GM12878 (cell line): ENCODE measurements around the gene SCP2. TPM values are rescaled to one million over a fixed set of nuclear protein-coding genes. Genes with fewer than 3 reads are reported as not detected.

ENCODE experiments used
- ATAC-seq: fragments of 200-7000 bp; cut with Tn5 transposase; 3 replicates; pipeline ENCODE4 v1.9.1; 2020; ENCODE audit warnings: mild to moderate bottlenecking, moderate library complexity
- BruUV-seq: library from RNA; stranded (reverse); fragments of 400-500 nt; replicated peaks from 2 replicates; lab custom pipeline; 2021; lab: Mats Ljungman, UMichigan
- CTCF ChIA-PET: fragments of 300-600 bp; sonication (Branson Sonifier 250); formaldehyde crosslinking; extraction: SDS; loops from one replicate; lab custom pipeline; 2021; ENCODE audit warnings: inconsistent platforms; lab: Yijun Ruan, JAX
- POLR2A ChIA-PET: fragments of 350-600 bp; formaldehyde crosslinking; extraction: SDS; loops from one replicate; lab custom pipeline; 2021; ENCODE audit warnings: inconsistent platforms; lab: Charles Lee
- RAD21 ChIA-PET: fragments of 300-600 bp; sonication (Branson Sonifier 250); formaldehyde crosslinking; loops from one replicate; lab custom pipeline; 2023; ENCODE audit warnings: antibody characterized with exemption; ENCODE audit not compliant: unreplicated experiment; lab: Charles Lee
- SMC1A ChIA-PET: fragments of 300-600 bp; sonication (Branson Sonifier 250); formaldehyde crosslinking; loops from one replicate; lab custom pipeline; 2023; ENCODE audit not compliant: unreplicated experiment, uncharacterized antibody; lab: Charles Lee
- DNase-seq: peaks from one replicate; pipeline ENCODE4 v3.0.0-alpha.2; 2011; ENCODE audit warnings: low read depth, low spot score
- FAIRE-seq: peaks from 3 replicates; lab custom pipeline; 2011; peaks lifted over from hg19 to GRCh38; lab: Jason Lieb, UNC
- H2AFZ ChIP-seq: 2 replicates; pipeline ENCODE4 v1.6.0; 2011; ENCODE audit warnings: low read depth, low read length, control low read depth; ENCODE audit not compliant: control insufficient read depth
- H3K27ac ChIP-seq: 2 replicates; pipeline ENCODE4 v1.5.1; 2011; ENCODE audit warnings: control low read depth; ENCODE audit not compliant: control insufficient read depth, insufficient read depth
- H3K27me3 ChIP-seq, 2 experiments: replicated peaks in 1 of 2; 2 replicates each; pipeline versions ENCODE4 v1.6.0 to v1.6.1; 2011; ENCODE audit warnings: low read length in 1 of 2; ENCODE audit not compliant: control insufficient read depth in 2 of 2, insufficient read depth in 2 of 2
- H3K36me3 ChIP-seq, 2 experiments: 2 replicates each; pipeline ENCODE4 v1.5.1; 2011; ENCODE audit warnings: low read length in 1 of 2; ENCODE audit not compliant: control insufficient read depth in 2 of 2, insufficient read depth in 2 of 2
- H3K4me1 ChIP-seq: 2 replicates; pipeline ENCODE4 v1.6.1; 2011; ENCODE audit warnings: mild to moderate bottlenecking, low read length, moderate library complexity, mixed read lengths; ENCODE audit not compliant: control insufficient read depth, insufficient read depth
- H3K4me2 ChIP-seq: 2 replicates; pipeline ENCODE4 v1.6.0; 2011; ENCODE audit warnings: control low read depth; ENCODE audit not compliant: control insufficient read depth, insufficient read depth
- H3K4me3 ChIP-seq: fragments of 200-600 bp; sonication (generic); 2 replicates; pipeline ENCODE4 v1.5.1; 2016
- H3K79me2 ChIP-seq: 2 replicates; pipeline ENCODE4 v1.6.0; 2011; ENCODE audit warnings: low read length; ENCODE audit not compliant: control insufficient read depth, insufficient read depth
- H3K9ac ChIP-seq: 2 replicates; pipeline ENCODE4 v1.8.0; 2011; ENCODE audit warnings: low read length, control low read depth, mixed read lengths; ENCODE audit not compliant: control insufficient read depth, insufficient read depth
- H3K9me3 ChIP-seq: replicated peaks from 3 replicates; pipeline ENCODE4 v1.5.1; 2011; ENCODE audit warnings: mild to moderate bottlenecking, low read length; ENCODE audit not compliant: control insufficient read depth, insufficient read depth
- H4K20me1 ChIP-seq: 2 replicates; pipeline ENCODE4 v1.6.0; 2011; ENCODE audit not compliant: control insufficient read depth, insufficient read depth
- CBX3 ChIP-seq: fragments of 200-600 bp; sonication (generic); IDR thresholded peaks from 2 replicates; pipeline ENCODE4 v1.6.1; 2016; ENCODE audit warnings: low read depth, borderline replicate concordance
- EZH2 ChIP-seq: IDR thresholded peaks from 2 replicates; pipeline ENCODE4 v1.6.1; 2012; ENCODE audit warnings: low read depth, mild to moderate bottlenecking, control low read depth, inconsistent platforms, low read length, borderline replicate concordance; ENCODE audit not compliant: control insufficient read depth
- HDAC6 ChIP-seq: fragments of 200-600 bp; sonication (generic); IDR thresholded peaks from one replicate; pipeline ENCODE4 v1.8.0; 2017; ENCODE audit warnings: antibody characterized with exemption; ENCODE audit not compliant: unreplicated experiment
- JUND ChIP-seq: IDR thresholded peaks from 2 replicates; pipeline ENCODE4 v1.6.1; 2012; ENCODE audit warnings: low read depth, mild to moderate bottlenecking, low read length, improper control_type of control experiment, moderate library complexity
- NFYA ChIP-seq: IDR thresholded peaks from 2 replicates; pipeline ENCODE4 v1.6.1; 2011; ENCODE audit warnings: low read depth, mild to moderate bottlenecking, low read length, improper control_type of control experiment, borderline replicate concordance
- POLR2A ChIP-seq: IDR thresholded peaks from 2 replicates; pipeline ENCODE4 v1.6.1; 2011; ENCODE audit warnings: low read depth, mild to moderate bottlenecking, low read length
- RB1 ChIP-seq: fragments of 450-650 bp; formaldehyde crosslinking; IDR thresholded peaks from 2 replicates; pipeline ENCODE4 v1.6.1; 2017; ENCODE audit warnings: mild to moderate bottlenecking, borderline replicate concordance
- RCOR1 ChIP-seq: conservative IDR thresholded peaks from 2 replicates; pipeline ENCODE4 v1.6.1; 2012; ENCODE audit warnings: low read depth, low read length, improper control_type of control experiment
- RELA ChIP-seq: fragments of 450-650 bp; IDR thresholded peaks from 2 replicates; pipeline ENCODE4 v1.8.0; 2014; ENCODE audit warnings: borderline replicate concordance; ENCODE audit not compliant: partially characterized antibody
- SIX5 ChIP-seq: IDR thresholded peaks from 2 replicates; pipeline ENCODE4 v1.6.1; 2011; ENCODE audit warnings: mild to moderate bottlenecking, low read depth, low read length, moderate library complexity; ENCODE audit not compliant: severe bottlenecking
- SMARCA5 ChIP-seq: fragments of 450-650 bp; IDR thresholded peaks from 2 replicates; pipeline ENCODE4 v1.6.1; 2017; ENCODE audit warnings: mild to moderate bottlenecking
- SPI1 ChIP-seq: IDR thresholded peaks from 2 replicates; pipeline ENCODE4 v1.6.1; 2011; ENCODE audit warnings: low read depth, mild to moderate bottlenecking, low read length, moderate library complexity, borderline replicate concordance; ENCODE audit not compliant: insufficient read depth
- SREBF1 ChIP-seq: IDR thresholded peaks from 2 replicates; pipeline ENCODE4 v1.6.1; 2012; ENCODE audit warnings: mild to moderate bottlenecking, low read length
- STAT1 ChIP-seq: fragments of 450-650 bp; conservative IDR thresholded peaks from 2 replicates; pipeline ENCODE4 v1.6.1; 2014; ENCODE audit warnings: antibody characterized with exemption, mild to moderate bottlenecking
- TAF1 ChIP-seq: IDR thresholded peaks from 2 replicates; pipeline ENCODE4 v1.6.1; 2011; ENCODE audit warnings: mild to moderate bottlenecking, low read depth, low read length, borderline replicate concordance
- TARDBP ChIP-seq: IDR thresholded peaks from 2 replicates; pipeline ENCODE4 v1.6.1; 2016; ENCODE audit warnings: borderline replicate concordance
- USF1 ChIP-seq: IDR thresholded peaks from 2 replicates; pipeline ENCODE4 v1.6.1; 2011; ENCODE audit warnings: borderline replicate concordance, low read depth, mild to moderate bottlenecking, moderate library complexity, mixed read lengths, low read length; ENCODE audit not compliant: insufficient read depth; ENCODE audit errors: extremely low read length
- ZNF24 ChIP-seq: fragments of 450-650 bp; IDR thresholded peaks from 2 replicates; pipeline ENCODE4 v1.6.1; 2017; ENCODE audit warnings: antibody characterized with exemption, mild to moderate bottlenecking
- WGBS: methylation state at CpG from one replicate; pipeline ENCODE4 v1.1.6; 2016; ENCODE audit warnings: low lambda C conversion rate; ENCODE audit not compliant: insufficient replicate concordance, insufficient coverage; ENCODE audit errors: missing lambda C conversion rate; 5-methylcytosine and 5-hydroxymethylcytosine counted together
- in situ Hi-C: fragments of 300-500 bp; cut with MboI; formaldehyde crosslinking; loops from 9 replicates; pipeline ENCODE4 v1.14.3; 2018; ENCODE audit warnings: mixed read lengths
- intact Hi-C: fragments of 100-400 bp; cut with micrococcal nuclease; formaldehyde crosslinking; loops from one replicate; pipeline ENCODE4 v1.14.2; 2022; ENCODE audit not compliant: unreplicated experiment
- polyA plus RNA-seq, 11 experiments: library from polyadenylated mRNA; depleted of rRNA in 4 of 11; unstranded in 6 of 11; stranded (reverse) in 5 of 11; fragments of >200 nt; fragmentation: Nextera tagmentation in 4 of 11; fragmentation: Illumina TruSeq in 1 of 11; extraction: Ambion mirVana in 4 of 11; extraction: Trizol in 1 of 11; gene quantifications; 1 replicate in 1 of 11; 2 replicates in 10 of 11; pipeline versions ENCODE4 v1.2.1 to v1.2.3, GENCODE V29; 2011 to 2016; ENCODE audit warnings: inconsistent platforms in 2 of 11, missing spikeins in 2 of 11, low read depth in 1 of 11
- total RNA-seq, 4 experiments: library from RNA; depleted of rRNA in 3 of 4; stranded (reverse); fragments of >200 nt in 3 of 4; fragmentation: Illumina TruSeq in 1 of 4; extraction: Trizol in 1 of 4; gene quantifications; 2 replicates each; pipeline versions ENCODE4 v1.2.1 to v1.2.3, GENCODE V29; 2013 to 2021
- TF ChIP-seq, protein P1 (sequence below): fragments of 450-650 bp; conservative IDR thresholded peaks from 2 replicates; pipeline ENCODE4 v1.6.1; 2017; ENCODE audit warnings: mild to moderate bottlenecking, moderate library complexity
- TF ChIP-seq, protein P2 (sequence below): IDR thresholded peaks from 2 replicates; pipeline ENCODE4 v1.6.1; 2012; ENCODE audit warnings: mild to moderate bottlenecking, low read depth, low read length

Gene SCP2
- total and polyA plus RNA-seq, 10 of the 15 experiments (the other 5 are each of a cell fraction or from before 2014, with no cell fraction given), result 74.3 to 327 (median 127) TPM

GRCh38 chr1:52963101-52963500 lies 36.0 kb downstream of the SCP2 start (continued):
- no peak for TF ChIP-seq TAF1
- no peak for TF ChIP-seq TARDBP
- no peak for TF ChIP-seq STAT1
- TF ChIP-seq HDAC6, result no peak
- no peak for TF ChIP-seq USF1
- TF ChIP-seq EZH2, result no peak

DNA sequence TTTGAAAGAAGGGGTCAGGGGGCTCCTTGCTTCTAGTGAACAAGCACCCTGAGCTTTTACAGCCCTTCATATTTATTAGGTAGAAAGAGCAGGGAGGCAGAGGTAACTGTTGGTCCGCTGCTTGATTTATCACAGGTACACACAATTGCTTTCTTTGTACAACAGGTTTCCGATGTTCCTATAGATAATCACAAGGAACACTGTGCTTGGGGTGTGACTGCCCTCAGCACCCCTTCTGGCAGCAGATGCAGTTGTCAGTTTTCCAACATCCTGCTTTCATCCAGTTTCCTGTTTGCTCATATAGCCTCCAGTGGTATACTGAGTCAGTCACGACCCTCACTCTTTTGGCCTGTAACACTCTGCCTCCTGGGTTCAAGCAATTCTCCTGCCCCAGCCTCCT lies 40.6 kb downstream of the SCP2 start:
- H3K9me3 ChIP-seq, result no peaks in the 10 kb centered on the region
- H3K36me3 ChIP-seq, result no peaks in the 10 kb centered on the region
- SMC1A ChIA-PET, result no interaction called here
- no peak overlapping the region for H3K4me3 ChIP-seq
- H3K27me3 ChIP-seq, result no peaks in the 10 kb centered on the region
- no peaks in the 10 kb centered on the region for H3K79me2 ChIP-seq
- RAD21 ChIA-PET, result no interaction called here
- POLR2A ChIA-PET, result no interaction called here
- no peak overlapping the region for H2AFZ ChIP-seq
- FAIRE-seq (no peak), DNase-seq (no peak), ATAC-seq (no peak)
- H3K4me1 ChIP-seq, result no peaks in the 10 kb centered on the region
- H4K20me1 ChIP-seq, result no peaks in the 10 kb centered on the region
- WGBS, result 78% methylated on average over 3 of the region's 3 CpGs
- no TSS peak for BruUV-seq
- no peak overlapping the region for H3K4me2 ChIP-seq
- H3K27ac ChIP-seq, result no peak overlapping the region
- H3K9ac ChIP-seq, result no peak overlapping the region
- intact Hi-C loops (no loop called here), in situ Hi-C loops (no loop called here)
- CTCF ChIA-PET, result interaction anchor here (0.8 kb wide), 1 partner anchor 46 kb away, joined by 3 read pairs; the partner anchor contains the start of gene ECHDC2
- TF ChIP-seq CBX3, result no peak
- TF ChIP-seq RB1, result no peak
- TF ChIP-seq JUND, result no peak
- TF ChIP-seq RCOR1, result no peak
- TF ChIP-seq POLR2A, result no peak
- no peak for TF ChIP-seq SPI1
- TF ChIP-seq, protein P1, sequence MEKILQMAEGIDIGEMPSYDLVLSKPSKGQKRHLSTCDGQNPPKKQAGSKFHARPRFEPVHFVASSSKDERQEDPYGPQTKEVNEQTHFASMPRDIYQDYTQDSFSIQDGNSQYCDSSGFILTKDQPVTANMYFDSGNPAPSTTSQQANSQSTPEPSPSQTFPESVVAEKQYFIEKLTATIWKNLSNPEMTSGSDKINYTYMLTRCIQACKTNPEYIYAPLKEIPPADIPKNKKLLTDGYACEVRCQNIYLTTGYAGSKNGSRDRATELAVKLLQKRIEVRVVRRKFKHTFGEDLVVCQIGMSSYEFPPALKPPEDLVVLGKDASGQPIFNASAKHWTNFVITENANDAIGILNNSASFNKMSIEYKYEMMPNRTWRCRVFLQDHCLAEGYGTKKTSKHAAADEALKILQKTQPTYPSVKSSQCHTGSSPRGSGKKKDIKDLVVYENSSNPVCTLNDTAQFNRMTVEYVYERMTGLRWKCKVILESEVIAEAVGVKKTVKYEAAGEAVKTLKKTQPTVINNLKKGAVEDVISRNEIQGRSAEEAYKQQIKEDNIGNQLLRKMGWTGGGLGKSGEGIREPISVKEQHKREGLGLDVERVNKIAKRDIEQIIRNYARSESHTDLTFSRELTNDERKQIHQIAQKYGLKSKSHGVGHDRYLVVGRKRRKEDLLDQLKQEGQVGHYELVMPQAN, result no peak
- no peak for TF ChIP-seq NFYA
- TF ChIP-seq SREBF1, result no peak
- no peak for TF ChIP-seq RELA
- no peak for TF ChIP-seq SMARCA5
- TF ChIP-seq, protein P2, sequence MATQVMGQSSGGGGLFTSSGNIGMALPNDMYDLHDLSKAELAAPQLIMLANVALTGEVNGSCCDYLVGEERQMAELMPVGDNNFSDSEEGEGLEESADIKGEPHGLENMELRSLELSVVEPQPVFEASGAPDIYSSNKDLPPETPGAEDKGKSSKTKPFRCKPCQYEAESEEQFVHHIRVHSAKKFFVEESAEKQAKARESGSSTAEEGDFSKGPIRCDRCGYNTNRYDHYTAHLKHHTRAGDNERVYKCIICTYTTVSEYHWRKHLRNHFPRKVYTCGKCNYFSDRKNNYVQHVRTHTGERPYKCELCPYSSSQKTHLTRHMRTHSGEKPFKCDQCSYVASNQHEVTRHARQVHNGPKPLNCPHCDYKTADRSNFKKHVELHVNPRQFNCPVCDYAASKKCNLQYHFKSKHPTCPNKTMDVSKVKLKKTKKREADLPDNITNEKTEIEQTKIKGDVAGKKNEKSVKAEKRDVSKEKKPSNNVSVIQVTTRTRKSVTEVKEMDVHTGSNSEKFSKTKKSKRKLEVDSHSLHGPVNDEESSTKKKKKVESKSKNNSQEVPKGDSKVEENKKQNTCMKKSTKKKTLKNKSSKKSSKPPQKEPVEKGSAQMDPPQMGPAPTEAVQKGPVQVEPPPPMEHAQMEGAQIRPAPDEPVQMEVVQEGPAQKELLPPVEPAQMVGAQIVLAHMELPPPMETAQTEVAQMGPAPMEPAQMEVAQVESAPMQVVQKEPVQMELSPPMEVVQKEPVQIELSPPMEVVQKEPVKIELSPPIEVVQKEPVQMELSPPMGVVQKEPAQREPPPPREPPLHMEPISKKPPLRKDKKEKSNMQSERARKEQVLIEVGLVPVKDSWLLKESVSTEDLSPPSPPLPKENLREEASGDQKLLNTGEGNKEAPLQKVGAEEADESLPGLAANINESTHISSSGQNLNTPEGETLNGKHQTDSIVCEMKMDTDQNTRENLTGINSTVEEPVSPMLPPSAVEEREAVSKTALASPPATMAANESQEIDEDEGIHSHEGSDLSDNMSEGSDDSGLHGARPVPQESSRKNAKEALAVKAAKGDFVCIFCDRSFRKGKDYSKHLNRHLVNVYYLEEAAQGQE, result no peak
- TF ChIP-seq ZNF24, result no peak
- TF ChIP-seq SIX5, result no peak
